SHP77 treated with DMSO at 0.1 percent for 48 hours (cell line): Measurements from ENCODE around the gene NUTM1.

Source experiments
- DNase-seq: peaks from one replicate; lab custom pipeline; 2025; lab: John Stamatoyannopoulos, UW

NUTM1 gene

DNA sequence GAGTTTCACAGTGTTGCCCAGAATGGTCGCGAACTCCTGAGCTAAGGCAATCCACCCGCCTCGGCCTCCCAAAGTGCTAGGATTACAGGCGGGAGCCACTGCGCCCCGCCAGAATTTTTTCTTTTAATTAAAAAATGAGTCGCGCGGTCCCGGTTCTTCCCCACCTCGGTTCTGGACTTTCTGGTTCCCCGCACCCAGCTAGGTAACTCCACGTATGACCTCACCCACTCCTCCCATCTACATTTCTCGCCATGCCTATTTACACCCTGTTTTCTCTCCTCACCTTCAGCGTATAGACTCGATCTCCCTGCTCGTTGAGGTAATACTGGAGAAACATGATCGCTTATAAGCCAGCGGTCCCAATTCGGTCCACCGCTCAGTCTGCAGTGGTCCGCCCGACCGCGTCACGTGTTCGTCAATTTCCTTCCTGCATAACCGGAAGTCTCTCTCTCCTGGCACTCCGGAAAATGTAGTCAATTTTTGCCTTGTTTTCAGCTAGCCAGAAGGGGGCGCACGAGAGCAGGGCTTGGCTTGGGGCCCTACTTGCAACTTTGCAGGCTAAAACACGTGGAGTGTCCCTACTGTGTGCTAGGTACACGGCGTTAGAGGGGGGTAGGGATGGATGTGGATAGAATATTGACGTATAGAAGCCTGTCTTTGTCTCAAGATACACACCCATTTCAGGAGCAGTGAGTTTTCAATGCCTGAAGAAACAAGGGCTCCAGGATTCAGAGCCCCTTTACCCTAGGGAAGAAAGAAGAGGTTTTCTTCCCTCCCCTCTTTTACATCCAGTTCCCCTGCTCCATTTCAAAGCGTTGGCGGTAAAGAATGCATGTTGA is at the start of gene NUTM1, which contains the start of gene NOP10:
NUTM1 (plus strand) TSS at position 579 of the 839 bp plus-strand sequence. CDS start 382 bp downstream, outside the sequence.
NOP10 (minus strand) TSS at position 400 of the 839 bp plus-strand sequence; CDS start at position 337, 63 bp downstream.
- peak; percentile 80 for DNase-seq

DNA sequence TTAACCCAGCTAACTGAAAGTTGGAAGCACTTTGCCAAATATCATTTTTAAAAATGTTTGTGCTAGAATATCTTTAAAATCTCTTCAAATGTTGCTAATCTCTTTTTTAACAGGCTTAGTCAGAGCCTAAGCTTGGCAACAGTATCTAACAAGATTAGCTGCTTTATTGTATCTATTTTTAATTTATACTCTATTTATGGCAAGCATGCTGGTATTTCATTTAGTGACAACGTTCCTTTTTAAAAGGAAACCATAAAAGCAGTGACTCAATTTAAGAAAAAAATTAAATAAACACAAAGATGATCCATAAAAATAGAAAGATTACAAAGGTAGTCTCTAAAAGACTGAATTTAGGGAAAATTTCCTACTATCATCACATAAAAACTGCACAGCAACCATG is 46.1 kb upstream of the NUTM1 start:
- no peak for DNase-seq

DNA sequence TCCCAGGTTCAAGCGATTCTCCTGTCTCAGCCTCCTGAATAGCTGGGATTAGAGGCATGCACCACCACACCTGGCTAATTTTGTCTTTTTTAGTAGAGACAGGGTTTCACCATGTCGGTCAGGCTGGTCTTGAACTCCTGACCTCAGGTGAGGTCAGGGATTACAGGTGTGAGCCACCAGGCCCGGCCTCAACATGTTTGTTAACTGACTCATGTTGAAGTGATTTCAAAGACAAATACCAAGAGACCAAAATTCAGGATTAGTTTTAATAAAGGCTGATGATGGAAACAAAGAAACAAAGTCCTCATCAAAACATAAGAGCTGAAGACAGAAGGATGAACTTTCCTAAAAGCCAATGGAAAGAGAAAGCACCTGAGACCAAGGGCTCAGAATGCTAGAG is 42.1 kb upstream of the NUTM1 start:
- DNase-seq = no peak

DNA sequence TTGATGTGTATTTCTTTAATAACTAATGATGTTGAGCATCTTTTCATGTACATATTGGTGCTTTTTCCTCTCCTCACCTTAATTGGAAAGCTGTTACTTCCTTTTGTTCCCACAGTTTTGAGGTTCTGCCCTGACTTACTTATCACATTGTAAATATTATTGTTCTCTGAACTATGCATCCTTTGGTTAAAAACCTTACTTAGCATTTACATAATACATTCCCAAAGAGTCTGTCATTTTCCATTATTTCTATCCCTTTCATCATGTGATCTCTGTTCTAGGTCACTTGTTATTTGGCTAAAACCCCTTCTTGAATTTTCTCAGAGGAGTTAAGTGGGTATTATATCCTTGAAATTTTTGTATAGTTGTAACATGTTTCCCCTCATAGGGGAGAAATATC is 38.5 kb upstream of the NUTM1 start:
- DNase-seq = no peak

DNA sequence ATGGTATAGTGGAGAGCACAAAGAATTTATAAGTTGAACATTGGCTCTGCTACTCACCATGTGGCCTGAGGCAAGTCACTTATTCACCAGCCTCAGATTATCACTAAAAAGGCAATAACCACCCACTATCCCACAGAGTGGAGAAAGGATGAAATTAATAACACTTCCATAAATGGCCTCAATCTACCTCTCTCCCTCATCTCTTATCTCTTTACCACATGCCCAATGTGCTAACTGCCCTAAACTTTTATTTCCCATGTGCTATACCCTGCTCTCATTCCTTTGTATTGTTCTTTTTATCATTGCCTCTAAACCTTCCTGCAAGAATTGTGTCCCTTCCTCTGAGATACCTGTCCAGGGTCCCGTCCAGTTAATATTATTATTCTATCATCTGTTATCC is 31.6 kb upstream of the NUTM1 start:
- no peak for DNase-seq

DNA sequence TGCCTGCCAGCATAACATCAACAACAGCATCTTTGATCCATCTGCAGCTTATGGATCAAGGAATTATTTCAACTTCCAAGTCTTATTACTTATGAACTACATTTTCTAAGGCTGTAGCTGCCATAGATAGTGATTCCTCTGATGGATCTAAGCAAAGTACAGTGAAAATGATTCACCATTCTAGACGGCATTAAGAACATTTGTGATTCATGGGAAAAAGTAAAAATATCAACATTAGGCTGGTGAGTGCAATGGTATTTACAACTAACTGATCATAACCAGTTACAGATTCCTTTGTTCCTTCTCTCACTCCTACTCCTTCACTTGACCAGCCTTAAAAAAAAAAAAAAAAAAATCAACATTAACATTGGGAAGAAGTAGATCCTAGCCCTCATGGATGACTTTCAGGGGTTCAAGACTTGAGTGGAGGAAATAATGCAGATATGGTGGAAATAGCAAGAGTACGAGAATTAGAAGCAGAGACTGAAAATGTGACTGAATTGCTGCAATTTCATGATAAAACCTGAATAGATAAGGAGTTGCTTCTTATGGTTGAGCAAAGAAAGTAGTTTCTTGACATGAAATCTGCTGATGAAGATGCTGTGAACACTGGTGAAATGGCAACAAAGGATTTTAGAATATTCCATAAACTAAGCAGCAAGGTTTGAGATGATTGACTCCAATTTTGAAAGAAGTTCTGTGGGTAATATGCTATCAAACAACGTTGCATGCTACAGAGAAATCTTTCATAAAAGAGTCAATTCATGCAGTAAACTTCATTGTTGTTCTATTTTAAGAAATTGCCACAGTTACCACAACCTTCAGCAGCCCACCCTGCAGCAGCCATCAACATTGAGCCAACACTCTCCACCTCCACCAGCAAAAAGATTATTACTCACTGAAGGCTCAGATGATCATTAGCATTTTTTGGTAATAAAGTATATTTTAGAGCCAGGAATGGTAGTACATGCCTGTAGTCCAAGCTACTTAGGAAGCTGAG is 28.3 kb upstream of the NUTM1 start:
- DNase-seq = no peak

DNA sequence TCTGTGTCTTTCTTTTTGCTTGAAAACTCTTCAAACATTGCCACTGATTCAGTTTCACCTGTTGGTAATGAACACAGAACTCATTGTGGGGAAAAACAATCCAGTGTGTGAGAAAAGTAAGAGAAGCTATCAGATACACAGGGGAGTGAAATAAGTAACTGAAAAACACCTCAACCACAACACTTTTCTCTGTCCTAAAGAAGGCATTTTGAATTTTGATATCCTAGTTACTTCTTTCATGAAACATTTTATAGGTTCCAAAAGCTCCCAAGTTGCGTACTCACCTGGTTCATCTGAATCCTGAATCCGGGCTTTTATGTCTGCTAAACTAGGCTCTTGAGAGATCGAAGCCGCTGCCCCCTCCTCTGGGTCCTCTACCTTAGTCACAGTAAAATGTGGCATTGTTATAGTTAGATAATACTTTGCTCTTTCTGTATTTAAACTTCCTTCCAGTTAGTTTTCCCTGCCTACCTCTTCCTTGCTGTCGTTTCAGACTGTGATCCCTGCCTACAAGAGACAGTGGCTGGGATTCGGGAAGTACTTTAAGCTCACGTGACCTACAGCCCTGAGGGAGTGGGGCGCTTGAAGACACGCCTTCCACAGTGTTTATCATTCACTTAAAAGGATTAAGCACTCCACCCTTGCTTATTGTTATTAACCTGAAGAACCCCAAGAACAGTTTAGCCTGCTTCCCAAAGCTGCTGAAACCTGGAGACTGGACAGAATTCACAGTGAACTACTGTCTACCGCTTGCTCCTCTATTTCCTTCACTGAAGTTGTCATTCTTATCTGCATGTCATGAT is 24.6 kb upstream of the NUTM1 start:
- DNase-seq = peak; percentile 6

GRCh38 chr15:34323217-34323616 is 19.9 kb upstream of the NUTM1 start:
- no peak for DNase-seq

- DNase-seq = no peak
These were observed 18.2 kb upstream of the NUTM1 start for GRCh38 chr15:34324933-34325332.

- DNase-seq = no peak
These were observed 17.7 kb upstream of the NUTM1 start for GRCh38 chr15:34325368-34325767.

DNA sequence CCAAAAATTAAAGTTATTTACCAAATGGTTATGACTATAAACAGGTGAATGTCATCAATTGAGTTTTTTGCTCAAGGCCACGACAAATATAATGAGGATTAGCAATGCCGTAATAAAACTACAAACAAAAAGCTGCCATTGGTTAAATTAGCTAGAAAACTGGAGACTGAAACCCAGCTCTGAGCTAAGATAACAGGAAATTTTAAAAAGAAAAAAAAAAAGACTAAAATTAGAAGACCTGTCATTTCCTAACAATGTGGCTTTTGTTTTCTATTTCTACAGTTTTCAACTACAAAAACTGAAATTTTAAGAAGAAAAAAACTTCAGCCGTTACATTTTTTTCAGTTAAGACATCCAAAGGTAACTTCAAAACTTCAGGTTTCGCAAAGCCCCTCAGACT is 15.2 kb upstream of the NUTM1 start:
- DNase-seq = no peak

GRCh38 chr15:34329006-34329405 is 14.1 kb upstream of the NUTM1 start:
- DNase-seq = no peak

GRCh38 chr15:34330279-34330678 is 12.8 kb upstream of the NUTM1 start:
- DNase-seq = no peak

DNA sequence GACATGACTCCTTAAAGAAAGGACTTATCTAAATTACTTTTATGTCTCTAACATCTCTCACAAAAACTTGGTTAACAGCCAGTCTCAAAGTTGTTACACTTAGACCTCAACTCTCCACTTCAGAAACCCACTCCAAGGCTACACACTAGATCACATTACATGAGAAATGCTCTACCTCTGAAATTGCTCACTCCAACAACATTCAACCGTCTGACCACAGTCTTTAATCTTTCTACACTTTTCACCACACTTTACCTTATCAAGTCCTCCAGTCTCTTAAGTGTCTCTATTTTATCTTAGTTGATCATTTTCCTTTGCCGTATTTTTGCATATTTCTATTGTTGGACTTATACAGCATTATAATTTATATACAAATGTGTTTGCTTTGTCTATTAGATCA is 11.3 kb upstream of the NUTM1 start:
- DNase-seq = no peak

DNA sequence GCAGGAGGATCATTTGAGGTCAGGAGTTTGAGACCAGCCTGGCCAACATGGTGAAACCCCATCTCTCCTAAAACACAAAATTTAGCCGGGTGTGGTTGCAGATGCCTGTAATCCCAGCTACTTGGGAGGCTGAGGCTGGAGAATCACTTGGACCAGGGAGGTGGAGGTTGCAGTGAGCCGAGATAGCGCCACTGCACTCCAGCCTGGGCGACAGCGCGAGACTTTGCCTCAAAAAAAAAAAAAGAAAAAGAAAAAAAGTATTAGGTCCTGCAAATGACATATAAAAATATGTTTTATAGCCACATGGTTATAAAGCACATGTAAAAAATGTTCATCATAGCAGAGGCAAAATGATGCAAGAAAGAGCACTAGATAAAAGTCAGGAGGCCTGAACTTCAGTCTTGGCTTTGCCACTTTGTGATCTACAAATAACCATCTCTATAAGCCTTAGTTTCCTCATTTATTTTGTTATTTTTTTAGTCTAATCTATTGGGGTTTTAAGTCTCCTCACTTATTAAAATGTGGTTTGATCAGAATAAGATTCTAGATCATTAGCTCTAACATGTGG is 10.5 kb upstream of the NUTM1 start:
- no peak for DNase-seq

DNA sequence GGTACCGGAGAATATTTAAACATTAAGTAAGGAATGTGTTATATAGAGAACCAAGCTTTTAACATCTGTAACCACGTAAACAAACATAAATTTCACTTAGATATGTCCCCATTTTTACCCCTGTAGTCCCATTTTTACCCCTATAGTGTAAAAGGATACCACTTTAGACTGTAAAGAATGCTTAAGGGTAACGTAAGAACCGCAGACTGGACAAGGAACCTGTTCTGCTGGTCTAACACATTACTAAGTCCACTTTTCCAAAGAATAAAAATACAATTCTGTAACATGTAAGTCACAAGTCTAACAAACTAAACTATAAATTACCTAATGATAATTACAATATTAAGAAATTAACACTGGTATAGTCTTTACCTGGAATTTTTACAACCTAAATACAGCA is 8.4 kb upstream of the NUTM1 start:
- DNase-seq = no peak

DNA sequence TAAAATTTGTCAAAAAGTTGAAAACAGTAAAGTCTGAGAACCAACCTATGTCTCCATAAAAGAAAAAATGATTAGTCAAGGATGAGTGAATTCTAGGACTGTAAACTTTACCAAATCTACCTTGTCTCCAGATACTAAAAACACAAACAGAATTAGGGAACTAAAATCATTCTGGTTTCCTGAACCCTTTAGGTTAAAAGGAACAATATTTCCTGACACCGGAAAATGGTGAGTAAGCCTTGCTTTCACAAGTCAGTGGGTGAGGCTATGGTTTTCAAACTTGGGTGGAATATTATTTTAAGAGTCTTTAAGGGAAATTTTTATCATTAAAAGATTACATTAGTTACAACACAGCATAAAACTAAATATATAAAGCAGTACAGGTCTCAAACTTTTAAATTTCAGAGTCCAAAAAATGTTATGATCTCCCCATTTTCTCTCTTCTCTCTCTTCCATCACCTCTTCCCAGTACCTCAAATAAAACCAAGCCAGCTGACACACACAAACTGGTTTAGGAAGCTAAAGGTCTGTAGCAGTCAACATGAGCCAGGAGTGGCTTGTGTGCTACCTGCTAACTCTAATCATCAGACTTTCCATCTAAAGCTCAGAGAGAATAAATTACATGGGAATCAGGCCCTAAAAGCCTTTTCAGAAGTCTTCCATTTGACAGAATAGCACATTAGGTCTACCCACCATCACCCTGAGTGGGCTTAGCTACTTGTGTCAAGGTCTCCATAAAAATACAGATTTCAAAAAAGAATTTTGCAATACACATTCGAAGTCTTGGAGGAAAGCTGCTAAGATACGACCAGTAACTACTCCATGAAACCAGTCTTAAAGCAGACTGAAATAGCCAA is 7.7 kb upstream of the NUTM1 start:
- no peak for DNase-seq

- DNase-seq = no peak
These were observed 6.7 kb upstream of the NUTM1 start for GRCh38 chr15:34336231-34336990.

- DNase-seq = no peak
These were observed 6.0 kb upstream of the NUTM1 start for GRCh38 chr15:34336991-34337556.
